Measurements from ENCODE around the gene SLC27A5. TPM values are rescaled to one million over a fixed set of nuclear protein-coding genes. Genes with fewer than 3 reads are reported as not detected.
"Not testable (repeated sequence)": the region's sequence is repeated elsewhere in the genome, so short reads cannot be mapped to it uniquely, and the experiment has no call there.

Gene SLC27A5
- total RNA-seq, 1 donor from 2014 or later = 14.8 TPM

DNA sequence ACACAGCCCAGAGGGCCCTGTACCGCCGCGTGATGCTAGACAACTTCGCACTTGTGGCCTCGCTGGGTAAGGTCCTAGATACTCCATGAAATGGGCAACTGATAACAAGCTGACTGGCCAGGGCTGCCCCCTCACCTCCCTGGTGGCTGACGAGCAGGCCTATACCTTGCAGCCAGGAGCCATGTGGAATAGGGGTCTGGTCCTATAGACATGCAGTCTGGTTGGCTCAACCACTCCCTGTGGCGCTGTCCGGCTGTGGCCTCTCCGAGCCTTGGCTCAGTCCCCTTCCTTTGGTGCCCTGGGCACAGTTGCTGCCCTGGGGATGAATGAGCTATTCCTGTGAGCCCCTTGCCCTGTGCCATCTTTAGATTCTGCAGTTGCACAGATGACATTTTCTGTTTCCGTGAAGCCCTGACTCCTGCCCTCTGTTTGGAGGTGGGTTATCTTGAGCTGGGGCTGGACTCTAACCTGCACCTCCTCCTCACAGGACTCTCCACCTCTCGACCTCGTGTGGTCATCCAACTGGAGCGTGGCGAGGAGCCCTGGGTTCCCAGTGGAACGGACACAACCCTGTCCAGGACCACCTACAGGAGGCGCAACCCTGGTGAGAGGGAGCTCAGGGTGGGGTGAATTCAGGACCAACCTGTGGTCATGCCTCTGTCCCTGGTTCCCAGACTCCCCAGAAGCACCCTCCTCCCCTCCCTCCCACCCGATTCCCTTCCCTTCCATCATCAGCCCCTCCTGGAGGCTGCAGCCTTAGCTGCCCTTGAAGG, 42.4 kb downstream of the SLC27A5 start:
- DNase-seq (ENCODE audit: low read depth, low spot score) = no peak

DNA sequence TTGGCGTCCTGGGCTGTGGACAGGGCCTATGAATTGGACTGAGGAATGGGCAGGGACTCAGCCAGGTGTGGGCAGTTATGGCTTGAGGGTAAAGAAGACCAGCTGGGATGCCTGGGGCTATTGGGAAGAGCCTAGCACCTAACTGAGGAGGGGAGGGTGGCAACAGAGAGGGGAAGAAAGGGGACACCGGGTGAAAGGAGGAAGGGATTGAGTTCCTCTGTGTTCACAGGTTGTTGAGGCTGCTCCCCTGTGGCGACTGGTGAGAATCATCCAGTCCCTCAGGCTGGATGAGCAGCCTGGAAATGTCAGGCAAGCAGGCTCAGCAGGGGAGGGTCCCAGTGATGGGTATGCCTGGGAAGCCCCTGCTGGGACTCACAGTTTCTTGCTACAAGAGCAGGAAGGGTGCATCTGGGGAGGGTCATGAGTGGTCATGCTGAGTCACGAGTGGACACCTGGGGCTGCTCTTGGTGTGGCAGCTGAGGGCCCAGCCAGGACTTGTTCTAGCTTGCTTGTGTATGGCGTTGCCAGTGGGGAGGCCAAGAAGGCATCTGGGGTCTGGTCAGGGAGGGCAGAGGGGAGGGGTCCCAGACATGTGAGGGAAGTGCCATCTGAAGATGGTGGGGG, 43.5 kb downstream of the SLC27A5 start:
- DNase-seq (ENCODE audit: low read depth, low spot score) = no peak

DNA sequence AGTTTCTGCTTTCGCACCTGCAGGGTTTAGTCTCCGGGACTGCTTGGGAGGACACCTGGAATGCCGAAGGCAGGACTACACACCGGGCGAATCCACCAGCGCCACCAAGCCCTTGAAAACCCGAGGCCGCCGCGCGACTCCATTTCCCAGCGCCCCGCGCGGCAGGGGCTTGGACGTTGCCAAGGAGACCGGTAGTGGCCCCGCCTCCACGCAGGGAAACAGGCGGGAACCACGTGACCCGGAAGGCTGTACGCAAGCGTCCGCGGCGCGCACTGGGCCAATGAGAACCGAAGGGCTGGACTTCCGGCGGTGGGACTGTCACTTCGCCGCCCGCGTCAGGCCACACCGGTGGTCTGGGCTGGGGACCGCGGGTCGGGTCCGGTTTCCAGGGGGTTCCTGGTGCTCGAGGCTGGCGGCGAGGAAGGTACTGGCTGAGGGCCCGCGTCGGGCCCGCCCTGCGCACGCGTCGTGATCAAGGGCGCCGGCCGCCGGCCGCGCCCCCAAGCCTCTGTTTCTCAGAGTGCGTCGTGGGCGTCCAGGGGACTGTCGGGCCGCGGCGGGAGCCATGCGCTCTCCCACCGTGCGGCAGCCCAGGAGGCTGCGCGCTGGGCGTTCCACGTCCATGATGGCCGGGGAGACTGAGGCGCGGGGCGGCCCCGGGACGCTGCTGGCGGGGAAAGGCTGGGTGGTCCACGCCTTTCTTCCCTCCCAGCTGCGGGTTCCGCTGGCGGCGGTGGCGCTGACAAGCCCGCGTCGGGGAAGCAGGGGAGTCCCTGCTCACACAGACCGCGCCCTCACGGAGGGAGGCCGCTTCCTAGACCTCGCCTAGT, 44.8 kb downstream of the SLC27A5 start, which contains the start of gene ZNF324:
ZNF324 (plus strand) TSS at position 321 of the 830 bp plus-strand sequence. CDS start 2,106 bp downstream, outside the sequence.
- peak; percentile 81 for DNase-seq (ENCODE audit: low read depth, low spot score)

DNA sequence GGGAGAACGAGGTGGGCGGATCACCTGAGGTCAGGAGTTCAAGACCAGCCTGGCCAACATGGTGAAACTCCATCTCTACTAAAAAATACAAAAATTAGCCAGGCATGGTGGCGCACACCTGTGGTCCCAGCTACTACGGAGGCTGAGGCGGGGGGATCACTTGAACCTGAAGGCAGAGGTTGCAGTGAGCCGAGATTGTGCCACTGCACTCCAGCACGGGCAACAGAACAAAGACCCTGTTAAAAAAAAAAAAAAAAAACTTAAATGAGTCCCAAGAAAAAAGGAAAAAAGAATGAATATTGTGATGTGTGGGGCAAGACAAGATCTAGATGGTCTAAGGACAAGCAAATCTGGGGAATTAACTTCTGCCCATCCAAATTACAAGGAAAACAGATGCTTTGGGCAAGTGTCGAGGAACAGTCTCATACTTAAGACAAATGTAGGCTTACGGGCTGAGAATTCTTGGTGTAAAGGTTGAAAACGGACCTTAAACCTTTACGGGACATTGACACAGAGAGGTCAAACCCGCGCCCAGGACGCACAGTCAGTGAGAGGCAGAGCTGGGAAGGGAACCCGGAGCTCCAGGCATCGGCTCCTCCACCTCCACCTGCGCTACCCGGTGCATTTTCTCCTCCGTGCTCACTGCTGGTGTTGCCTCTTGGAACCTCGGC, 45.6 kb downstream of the SLC27A5 start:
- no peak for DNase-seq (ENCODE audit: low read depth, low spot score)

DNA sequence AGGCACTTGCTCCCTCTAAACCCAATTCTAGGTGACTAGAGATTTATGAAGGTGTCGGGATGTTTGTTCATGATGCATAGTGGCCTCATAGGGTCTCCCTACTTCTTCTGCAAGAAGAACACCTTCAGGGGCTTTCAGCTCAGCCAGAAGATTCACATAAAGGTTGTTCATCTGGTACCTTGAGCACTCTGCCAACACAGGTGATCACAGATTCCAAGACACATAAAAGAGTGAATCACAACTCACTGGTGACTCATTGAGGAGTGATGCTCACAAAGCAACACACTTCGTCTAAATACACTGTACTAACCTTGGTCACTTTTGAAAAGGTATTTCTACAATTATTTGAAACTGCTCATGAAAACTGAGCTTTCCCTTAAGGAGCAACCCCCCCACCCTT, 51.8 kb downstream of the SLC27A5 start:
- DNase-seq (ENCODE audit: low read depth, low spot score) = no peak

DNA sequence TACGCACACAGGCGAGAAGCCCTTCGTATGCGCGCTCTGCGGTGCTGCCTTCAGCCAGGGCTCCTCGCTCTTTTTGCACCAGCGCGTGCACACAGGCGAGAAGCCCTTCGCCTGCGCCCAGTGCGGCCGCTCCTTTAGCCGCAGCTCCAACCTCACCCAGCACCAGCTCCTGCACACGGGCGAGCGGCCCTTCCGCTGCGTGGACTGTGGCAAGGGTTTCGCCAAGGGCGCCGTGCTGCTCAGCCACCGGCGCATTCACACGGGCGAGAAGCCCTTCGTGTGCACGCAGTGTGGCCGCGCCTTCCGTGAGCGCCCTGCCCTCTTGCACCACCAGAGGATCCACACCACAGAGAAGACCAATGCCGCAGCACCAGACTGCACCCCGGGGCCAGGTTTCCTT, 55.7 kb downstream of the SLC27A5 start:
- DNase-seq (ENCODE audit: low read depth, low spot score) = no peak

DNA sequence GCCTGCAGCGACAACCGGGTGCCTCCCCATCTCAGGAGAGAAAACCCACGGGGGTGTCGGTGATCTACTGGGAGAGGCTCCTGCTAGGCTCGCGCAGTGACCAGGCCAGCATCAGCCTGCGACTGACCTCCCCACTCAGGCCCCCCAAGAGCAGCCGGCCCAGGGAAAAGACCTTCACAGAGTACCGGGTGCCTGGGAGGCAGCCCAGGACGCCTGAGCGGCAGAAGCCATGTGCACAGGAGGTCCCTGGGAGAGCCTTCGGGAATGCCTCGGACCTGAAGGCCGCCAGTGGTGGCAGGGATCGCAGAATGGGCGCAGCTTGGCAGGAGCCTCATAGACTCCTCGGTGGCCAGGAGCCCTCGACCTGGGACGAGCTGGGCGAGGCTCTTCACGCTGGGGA, 56.5 kb downstream of the SLC27A5 start:
- DNase-seq (ENCODE audit: low read depth, low spot score) = no peak

DNA sequence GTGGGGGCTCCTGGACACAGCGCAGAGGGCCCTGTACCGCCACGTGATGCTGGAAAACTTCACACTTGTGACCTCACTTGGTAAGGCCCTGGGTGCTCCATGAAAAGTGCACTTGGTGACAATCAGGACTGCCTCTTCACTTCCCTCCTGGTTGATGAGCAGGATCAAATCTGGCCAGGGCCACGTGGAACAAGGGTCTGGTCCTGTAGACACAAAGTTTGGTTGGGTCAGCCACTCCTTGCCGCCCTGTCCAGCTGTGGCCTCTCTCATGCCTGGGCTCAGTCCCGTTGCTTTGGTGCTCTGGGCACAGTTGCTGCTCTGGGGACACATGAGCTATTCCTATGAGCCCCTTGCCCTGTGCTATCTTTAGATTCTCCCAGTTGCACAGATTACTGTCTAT, 58.0 kb downstream of the SLC27A5 start:
- DNase-seq (ENCODE audit: low read depth, low spot score) = no peak

DNA sequence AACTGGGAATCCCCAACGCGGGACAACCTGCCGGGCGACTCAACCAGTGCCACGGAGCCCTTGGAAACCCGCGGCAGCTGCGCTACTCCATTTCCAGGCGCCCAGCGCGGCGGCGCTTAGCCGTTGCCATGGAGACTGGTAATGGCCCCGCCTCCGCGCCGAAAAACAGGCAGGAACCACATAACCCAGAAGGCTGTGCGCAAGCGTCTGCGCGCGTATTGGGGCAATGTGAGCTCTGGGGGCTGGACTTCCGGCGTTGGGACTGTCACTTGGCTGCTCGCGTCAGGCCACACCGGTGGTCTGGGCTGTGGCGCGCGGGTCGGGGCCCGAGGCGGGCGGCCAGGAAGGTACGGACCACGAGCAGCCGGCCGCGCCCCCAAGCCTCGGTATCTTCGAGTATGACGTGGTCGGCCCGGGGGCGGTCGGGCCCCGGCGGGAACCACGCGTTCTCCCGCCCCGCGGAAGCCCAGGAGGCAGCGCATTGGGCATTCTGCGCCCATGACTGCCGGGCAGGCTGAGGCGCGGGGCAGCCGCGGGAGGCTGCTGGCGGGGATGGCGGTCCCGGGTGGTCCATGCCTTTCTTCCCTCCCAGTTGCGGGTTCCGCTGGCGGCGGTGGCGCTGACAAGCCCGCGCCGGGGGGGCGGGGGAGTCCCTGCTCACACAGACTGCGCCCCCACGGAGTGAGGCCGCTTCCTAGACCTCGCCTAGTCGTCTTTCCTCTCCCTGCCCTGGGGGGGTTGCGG, 60.3 kb downstream of the SLC27A5 start, which contains the start of gene ZNF324B:
ZNF324B (plus strand) TSS at position 265 of the 744 bp plus-strand sequence. CDS start 2,080 bp downstream, outside the sequence.
- DNase-seq (ENCODE audit: low read depth, low spot score) = peak; percentile 80

DNA sequence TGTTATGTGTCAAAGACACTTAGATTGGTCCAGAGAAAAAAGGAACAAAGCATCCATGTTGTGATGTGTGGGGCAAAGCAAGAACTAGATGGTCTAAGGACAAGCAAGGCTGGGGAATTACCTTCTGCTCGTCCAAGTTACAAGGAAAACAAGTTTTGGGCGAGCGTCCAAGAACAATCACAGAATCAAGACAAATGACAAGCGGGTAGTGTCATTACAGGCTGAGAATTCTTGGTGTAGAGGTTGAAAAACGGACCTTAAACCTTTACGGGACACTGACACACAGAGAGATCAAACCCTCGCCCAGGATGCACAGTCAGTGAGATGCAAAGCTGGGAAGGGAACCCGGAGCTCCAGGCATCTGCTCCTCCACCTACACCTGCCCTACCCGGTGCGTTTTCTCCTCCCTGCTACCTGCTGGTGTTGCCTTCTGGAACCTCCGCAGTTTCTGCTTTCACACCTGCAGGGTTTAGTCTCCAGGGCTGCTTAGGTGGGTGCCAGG, 60.9 kb downstream of the SLC27A5 start:
- no peak for DNase-seq (ENCODE audit: low read depth, low spot score)

DNA sequence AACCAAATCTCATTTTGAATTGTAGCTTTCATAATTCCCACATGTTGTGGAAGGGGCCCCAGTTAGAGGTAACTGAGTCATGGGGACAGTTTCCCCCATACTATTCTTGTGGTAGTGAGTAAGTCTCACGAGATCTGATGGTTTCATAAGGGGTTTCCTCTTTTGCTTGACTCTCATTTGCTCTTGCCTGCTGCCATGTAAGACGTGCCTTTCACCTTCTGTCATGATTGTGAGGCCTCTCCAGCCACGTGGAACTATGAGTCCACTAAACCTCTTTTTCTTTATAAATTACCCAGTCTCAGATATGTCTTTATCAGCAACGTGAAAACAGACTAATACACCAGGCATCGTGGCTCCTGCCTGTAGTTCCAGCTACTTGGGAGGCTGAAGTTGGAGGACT, 61.8 kb downstream of the SLC27A5 start:
- DNase-seq (ENCODE audit: low read depth, low spot score) = not testable (repeated sequence)

DNA sequence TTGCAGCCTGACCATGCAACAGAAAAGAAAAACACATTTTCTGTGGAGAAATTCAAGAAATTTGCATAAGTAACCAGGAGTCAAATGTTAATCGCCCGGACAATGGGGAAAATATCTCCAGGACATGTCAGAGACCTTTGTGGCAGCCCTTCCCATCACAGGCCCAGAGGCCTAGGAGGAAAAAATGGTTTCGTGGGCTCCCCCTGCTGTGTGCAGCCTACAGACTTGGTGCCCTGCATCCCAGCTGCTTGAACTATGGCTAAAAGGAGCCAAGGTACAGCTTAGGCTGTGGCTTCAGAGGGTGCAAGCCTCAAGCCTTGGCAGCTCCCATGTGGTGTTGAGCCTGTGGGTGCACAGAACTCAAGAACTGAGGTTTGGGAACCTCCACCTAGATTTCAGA, 62.9 kb downstream of the SLC27A5 start:
- DNase-seq (ENCODE audit: low read depth, low spot score) = not testable (repeated sequence)

Other genes with a start within 250 kb of the SLC27A5 start
- 3.7 and 3.8 TPM in 2 replicates for gene ZNF8, start 233.0 kb downstream of the SLC27A5 start, total RNA-seq
- 13.2 and 19.3 TPM in 2 replicates for gene ERVK3-1, start 206.6 kb downstream of the SLC27A5 start, total RNA-seq
- 1.8 and 3.2 TPM in 2 replicates for gene ZSCAN22, start 185.0 kb downstream of the SLC27A5 start, total RNA-seq
- gene A1BG, start 158.5 kb downstream of the SLC27A5 start, total RNA-seq = 2.2 and 5.3 TPM in 2 replicates
- 0.53 and 0.67 TPM in 2 replicates for gene ZNF497, start 149.2 kb downstream of the SLC27A5 start, total RNA-seq
- 1.1 and 1.8 TPM in 2 replicates for gene ZNF837, start 131.0 kb downstream of the SLC27A5 start, total RNA-seq
- gene RPS5, start 124.7 kb downstream of the SLC27A5 start, total RNA-seq = 2,163 and 2,639 TPM in 2 replicates
- gene RNF225, start 116.3 kb downstream of the SLC27A5 start, total RNA-seq = 0.18 TPM in 1 of 2 replicates, not detected in the other
- 16.2 and 20.3 TPM in 2 replicates for gene ZNF584, start 103.3 kb downstream of the SLC27A5 start, total RNA-seq
- gene ZNF132, start 71.8 kb downstream of the SLC27A5 start, total RNA-seq = 4.7 and 7.5 TPM in 2 replicates
- 10.0 and 11.4 TPM in 2 replicates for gene ZNF324B, start 60.4 kb downstream of the SLC27A5 start, total RNA-seq
- gene ZNF324, start 44.9 kb downstream of the SLC27A5 start, total RNA-seq = 12.6 and 12.7 TPM in 2 replicates
- gene ZNF446, start 35.6 kb downstream of the SLC27A5 start, total RNA-seq = 4.9 and 5.4 TPM in 2 replicates
- 6.0 and 6.5 TPM in 2 replicates for gene ZBTB45, start 7.8 kb upstream of the SLC27A5 start, total RNA-seq
- 526 and 542 TPM in 2 replicates for gene TRIM28, start 32.1 kb upstream of the SLC27A5 start, total RNA-seq
- gene CHMP2A, start 43.1 kb upstream of the SLC27A5 start, total RNA-seq = 114 and 145 TPM in 2 replicates
- gene UBE2M, start 46.6 kb upstream of the SLC27A5 start, total RNA-seq = 106 and 111 TPM in 2 replicates
- 9.0 and 10.6 TPM in 2 replicates for gene MZF1, start 61.3 kb upstream of the SLC27A5 start, total RNA-seq

Measured in pulmonary artery endothelial cell (primary cell).